ENCODE data around the gene TXNRD1.
"Not testable (repeated sequence)": the region's sequence is repeated elsewhere in the genome, so short reads cannot be mapped to it uniquely, and the experiment has no call there.

Gene TXNRD1

GRCh38 chr12:104374071-104374470 lies 158.5 kb downstream of the TXNRD1 start:
- no peak for DNase-seq

- no peak for DNase-seq
Observed at GRCh38 chr12:104374806-104375205, 159.2 kb downstream of the TXNRD1 start.

GRCh38 chr12:104375775-104376174 lies 160.2 kb downstream of the TXNRD1 start:
- DNase-seq = no peak

GRCh38 chr12:104376650-104377513 lies 161.3 kb downstream of the TXNRD1 start:
- no peak for DNase-seq

- no peak for DNase-seq
Observed at GRCh38 chr12:104377514-104377812, 161.9 kb downstream of the TXNRD1 start.

GRCh38 chr12:104378427-104378826 lies 162.8 kb downstream of the TXNRD1 start:
- no peak for DNase-seq

GRCh38 chr12:104381341-104381730 lies 165.8 kb downstream of the TXNRD1 start:
- DNase-seq = no peak

- DNase-seq = peak; percentile 82
Observed at GRCh38 chr12:104381731-104382480, 166.3 kb downstream of the TXNRD1 start.

- DNase-seq = no peak
Observed at GRCh38 chr12:104384141-104384880, 168.7 kb downstream of the TXNRD1 start.

GRCh38 chr12:104385510-104385909 lies 169.9 kb downstream of the TXNRD1 start:
- DNase-seq = no peak

- no peak for DNase-seq
Observed at GRCh38 chr12:104386461-104386860, 170.9 kb downstream of the TXNRD1 start.

GRCh38 chr12:104387190-104387589 lies 171.6 kb downstream of the TXNRD1 start:
- no peak for DNase-seq

- DNase-seq = not testable (repeated sequence)
Observed at GRCh38 chr12:104394086-104394485, 178.5 kb downstream of the TXNRD1 start.

All from activated T-cell treated with anti-CD3 and anti-CD28 coated beads for 4 hours (primary cell).